ENCODE data around the gene PPWD1. TPM values are rescaled to one million over a fixed set of nuclear protein-coding genes. Genes with fewer than 3 reads are reported as not detected.
A peak's percentile ranks its signal among the peaks of the same experiment; 100 is the strongest.

PPWD1 gene
- total and polyA plus RNA-seq, 2 of the 13 experiments (the other 11 are each of a cell fraction or from before 2014, with no cell fraction given): 7.4 to 44.3 TPM

DNA sequence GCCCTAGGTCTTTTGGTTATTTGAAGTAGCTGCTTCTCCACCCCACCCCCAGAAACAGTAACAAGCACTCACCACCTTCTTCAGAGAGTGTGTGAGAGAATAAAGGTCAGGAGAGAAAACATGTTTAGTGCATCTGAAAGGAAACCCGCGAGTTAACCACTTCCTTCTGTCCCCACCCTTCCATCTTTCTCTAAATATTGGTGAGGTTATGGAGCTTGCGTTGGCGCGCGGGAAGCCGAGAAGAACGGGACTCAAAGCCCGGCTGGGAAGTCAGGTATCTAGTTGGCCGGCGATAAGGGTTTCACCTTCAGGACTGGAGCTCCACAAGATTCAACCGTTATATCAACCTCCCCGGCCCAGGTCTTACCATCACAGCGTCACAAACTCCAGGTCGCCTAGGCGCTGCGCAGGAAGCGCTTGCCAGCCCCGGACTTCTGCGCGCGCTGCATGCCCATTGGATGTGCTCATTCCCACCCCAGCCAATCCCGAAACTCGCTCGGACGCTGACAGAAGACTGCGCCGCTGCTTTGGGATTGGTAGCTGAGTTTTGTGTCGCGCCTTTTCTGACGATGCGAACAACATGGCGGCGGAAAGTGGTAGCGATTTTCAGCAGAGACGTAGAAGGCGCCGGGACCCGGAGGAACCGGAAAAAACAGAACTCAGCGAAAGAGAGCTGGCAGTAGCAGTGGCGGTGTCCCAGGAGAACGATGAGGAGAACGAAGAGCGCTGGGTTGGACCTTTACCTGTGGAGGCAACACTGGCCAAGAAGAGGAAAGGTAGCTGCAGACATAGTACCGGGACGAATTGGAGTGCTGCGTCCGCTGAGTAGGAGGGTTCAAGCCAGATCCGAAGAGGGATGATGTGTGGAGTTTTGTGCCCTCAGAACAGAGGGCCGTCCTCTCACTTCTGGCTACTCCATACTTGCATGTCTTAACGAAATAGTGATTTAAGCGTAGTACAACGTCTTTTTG is at the start of gene PPWD1, which contains the start of gene CENPK (continued):
- TF ChIP-seq ZSCAN25 (CRISPR knock-in tag; IDR thresholded peaks at IDR 0.05) (no peak), ZNF605 (CRISPR knock-in tag; IDR thresholded peaks at IDR 0.05) (peak; percentile 94), NR1H2 (CRISPR knock-in tag; IDR thresholded peaks at IDR 0.05; ENCODE audit: borderline replicate concordance, low read depth) (no peak), MLLT10 (CRISPR knock-in tag; IDR thresholded peaks at IDR 0.05) (no peak), ZNF350 (CRISPR knock-in tag; IDR thresholded peaks at IDR 0.05; ENCODE audit: borderline replicate concordance, low read depth) (peak; percentile 78; the same call in 1 of the 2 replicates), ZNF891 (CRISPR knock-in tag; IDR thresholded peaks at IDR 0.05) (no peak), PTBP1 (IDR thresholded peaks at IDR 0.05; ENCODE audit: low read depth, low read length, poor library complexity, severe bottlenecking) (no peak), NCOA1 (CRISPR knock-in tag; IDR thresholded peaks at IDR 0.05) (no peak), CBX5 (CRISPR knock-in tag; IDR thresholded peaks at IDR 0.05; ENCODE audit: borderline replicate concordance) (peak; percentile 15; the same call in 1 of the 2 replicates), ZNF646 (CRISPR knock-in tag; IDR thresholded peaks at IDR 0.05) (0 out of 2 replicates have a peak, but pooled peaks have one; percentile 16), REL (CRISPR knock-in tag; conservative IDR thresholded peaks at IDR 0.05) (no peak), NPAS2 (CRISPR knock-in tag; IDR thresholded peaks at IDR 0.05; ENCODE audit: borderline replicate concordance) (no peak), ZNF749 (CRISPR knock-in tag; IDR thresholded peaks at IDR 0.05; ENCODE audit: borderline replicate concordance) (peak; percentile 46; the same call in 1 of the 2 replicates), ZNF619 (CRISPR knock-in tag; IDR thresholded peaks at IDR 0.05) (0 out of 2 replicates have a peak, but pooled peaks have one; percentile 54), SRF (IDR thresholded peaks at IDR 0.05; ENCODE audit: low read depth, low read length) (no peak), NFKBIZ (CRISPR knock-in tag; IDR thresholded peaks at IDR 0.05) (no peak)
- TF ChIP-seq, protein P1, sequence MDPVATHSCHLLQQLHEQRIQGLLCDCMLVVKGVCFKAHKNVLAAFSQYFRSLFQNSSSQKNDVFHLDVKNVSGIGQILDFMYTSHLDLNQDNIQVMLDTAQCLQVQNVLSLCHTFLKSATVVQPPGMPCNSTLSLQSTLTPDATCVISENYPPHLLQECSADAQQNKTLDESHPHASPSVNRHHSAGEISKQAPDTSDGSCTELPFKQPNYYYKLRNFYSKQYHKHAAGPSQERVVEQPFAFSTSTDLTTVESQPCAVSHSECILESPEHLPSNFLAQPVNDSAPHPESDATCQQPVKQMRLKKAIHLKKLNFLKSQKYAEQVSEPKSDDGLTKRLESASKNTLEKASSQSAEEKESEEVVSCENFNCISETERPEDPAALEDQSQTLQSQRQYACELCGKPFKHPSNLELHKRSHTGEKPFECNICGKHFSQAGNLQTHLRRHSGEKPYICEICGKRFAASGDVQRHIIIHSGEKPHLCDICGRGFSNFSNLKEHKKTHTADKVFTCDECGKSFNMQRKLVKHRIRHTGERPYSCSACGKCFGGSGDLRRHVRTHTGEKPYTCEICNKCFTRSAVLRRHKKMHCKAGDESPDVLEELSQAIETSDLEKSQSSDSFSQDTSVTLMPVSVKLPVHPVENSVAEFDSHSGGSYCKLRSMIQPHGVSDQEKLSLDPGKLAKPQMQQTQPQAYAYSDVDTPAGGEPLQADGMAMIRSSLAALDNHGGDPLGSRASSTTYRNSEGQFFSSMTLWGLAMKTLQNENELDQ (CRISPR knock-in tag; IDR thresholded peaks at IDR 0.05; ENCODE audit: borderline replicate concordance): no peak
- TF ChIP-seq, protein P2, sequence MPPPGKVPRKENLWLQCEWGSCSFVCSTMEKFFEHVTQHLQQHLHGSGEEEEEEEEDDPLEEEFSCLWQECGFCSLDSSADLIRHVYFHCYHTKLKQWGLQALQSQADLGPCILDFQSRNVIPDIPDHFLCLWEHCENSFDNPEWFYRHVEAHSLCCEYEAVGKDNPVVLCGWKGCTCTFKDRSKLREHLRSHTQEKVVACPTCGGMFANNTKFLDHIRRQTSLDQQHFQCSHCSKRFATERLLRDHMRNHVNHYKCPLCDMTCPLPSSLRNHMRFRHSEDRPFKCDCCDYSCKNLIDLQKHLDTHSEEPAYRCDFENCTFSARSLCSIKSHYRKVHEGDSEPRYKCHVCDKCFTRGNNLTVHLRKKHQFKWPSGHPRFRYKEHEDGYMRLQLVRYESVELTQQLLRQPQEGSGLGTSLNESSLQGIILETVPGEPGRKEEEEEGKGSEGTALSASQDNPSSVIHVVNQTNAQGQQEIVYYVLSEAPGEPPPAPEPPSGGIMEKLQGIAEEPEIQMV (CRISPR knock-in tag; IDR thresholded peaks at IDR 0.05; ENCODE audit: low read depth): no peak; the same call in none of the 2 replicates

Measured in HepG2 (cell line).